ENCODE measurements around the gene LRRC42.

- TF ChIP-seq CTCF (IDR thresholded peaks at IDR 0.05; ENCODE audit: insufficient read depth, low read length, poor library complexity, severe bottlenecking) (peak; percentile 15), EZH2phosphoT487 (conservative IDR thresholded peaks at IDR 0.05; ENCODE audit: low read length) (no peak)
Measured at GRCh38 chr1:53946252-53947171, at the start of gene LRRC42.

Data from SU-DHL-6 (cell line).